Kidney (tissue), 14 donors: ENCODE results near the gene DNAH17. TPM values are rescaled to one million over a fixed set of nuclear protein-coding genes. Genes with fewer than 3 reads are reported as not detected.

Experiments used
- DNase-seq, 5 donors: peaks; one replicate each; pipeline ENCODE4 v3.0.0-alpha.2; 2013 to 2020
- FAIRE-seq: peaks from 2 replicates; lab custom pipeline; 2012; peaks lifted over from hg19 to GRCh38; lab: Jason Lieb, UNC
- H3K27ac ChIP-seq, 2 donors: one replicate each; pipeline ENCODE4 v1.7.0; 2013; ENCODE audit warnings: low read depth in 2 of 2, low read length in 2 of 2, inconsistent platforms in 1 of 2
- H3K27me3 ChIP-seq: one replicate; pipeline ENCODE4 v1.7.1; 2013; ENCODE audit warnings: low read length, inconsistent platforms; ENCODE audit not compliant: control insufficient read depth, insufficient read depth
- H3K36me3 ChIP-seq, 3 donors: one replicate each; pipeline versions ENCODE4 v1.7.0 to v1.7.1; 2013; ENCODE audit warnings: low read length in 3 of 3, control low read depth in 1 of 3, inconsistent platforms in 1 of 3; ENCODE audit not compliant: insufficient read depth in 3 of 3, control insufficient read depth in 2 of 3
- H3K4me1 ChIP-seq, 3 donors: one replicate each; pipeline versions ENCODE4 v1.7.0 to v1.7.1; 2013; ENCODE audit warnings: low read length in 3 of 3, inconsistent platforms in 1 of 3, low read depth in 1 of 3; ENCODE audit not compliant: control insufficient read depth in 2 of 3, insufficient read depth in 2 of 3
- H3K4me3 ChIP-seq, 3 donors: one replicate each; pipeline versions ENCODE4 v1.7.0 to v1.8.1; 2013; ENCODE audit warnings: low read length in 3 of 3, control low read depth in 1 of 3, inconsistent platforms in 1 of 3
- H3K9ac ChIP-seq, 3 donors: one replicate each; pipeline versions ENCODE4 v1.7.0 to v1.7.1; 2013; ENCODE audit warnings: low read length in 3 of 3, control low read depth in 1 of 3, inconsistent platforms in 1 of 3
- H3K9me3 ChIP-seq, 3 donors: one replicate each; pipeline versions ENCODE4 v1.7.0 to v1.7.1; 2013; ENCODE audit warnings: low read length in 3 of 3, control low read depth in 1 of 3, inconsistent platforms in 1 of 3; ENCODE audit not compliant: control insufficient read depth in 2 of 3, insufficient read depth in 1 of 3
- CTCF ChIP-seq: IDR thresholded peaks from 3 replicates; pipeline ENCODE4 v1.5.1; 2012; ENCODE audit warnings: mild to moderate bottlenecking, moderate library complexity, borderline replicate concordance; ENCODE audit not compliant: insufficient read depth; ENCODE audit errors: extremely low read depth
- intact Hi-C: fragments of 100-400 bp; cut with DNase I; formaldehyde crosslinking; loops from one replicate; pipeline ENCODE4 v1.11.1; 2022
- polyA plus RNA-seq: library from polyadenylated mRNA; stranded (reverse); fragments of 350-450 nt; fragmentation: Illumina TruSeq; extraction: RNeasy Lipid Tissue Mini Kit (QIAGEN cat#74804); gene quantifications from one replicate; pipeline ENCODE4 v1.2.3, GENCODE V29; 2014; ENCODE audit warnings: low read depth, low replicate concordance; ENCODE audit not compliant: insufficient read depth
- total RNA-seq: library from RNA; stranded (reverse); fragmentation: NEBNext Ultra II Directional; extraction: Animal tissue kit (Norgen Biotek cat#: 25700); gene quantifications from one replicate; pipeline ENCODE4 v1.2.1, GENCODE V29; 2021
- donor health status: control.
- donor health status: control.
- donor health status: control.
- donor health status: control.
- donor health status: control.
- donor health status: DM: yes; HTN: yes; CAD: no.
- donor health status: Normal renal cell carcinoma (clear cell type).

DNAH17 gene
- total and polyA plus RNA-seq, 2 donors from 2014 or later, result 0.09 to 0.17 TPM

GRCh38 chr17:78602246-78602645 lies 25.1 kb upstream of the DNAH17 start:
- H3K27ac ChIP-seq, result no peak overlapping the region
- intact Hi-C loops, result no loop called here
- peak in 1 of 5 donors; percentile 22 for DNase-seq
- no peaks in the 10 kb centered on the region for H3K4me1 ChIP-seq
- H3K36me3 ChIP-seq, result no peaks in the 10 kb centered on the region
- H3K9ac ChIP-seq, result no peak overlapping the region
- H3K9me3 ChIP-seq, result no peaks in the 10 kb centered on the region
- no peaks in the 10 kb centered on the region for H3K27me3 ChIP-seq
- no peak overlapping the region for H3K4me3 ChIP-seq
- no peak for FAIRE-seq
- no peak for TF ChIP-seq CTCF

- no peaks in the 10 kb centered on the region for H3K36me3 ChIP-seq
- FAIRE-seq (no peak), DNase-seq (peak in 1 of 5 donors; percentile 22)
- H3K27ac ChIP-seq, result no peak overlapping the region
- H3K4me3 ChIP-seq, result no peak overlapping the region
- H3K9me3 ChIP-seq, result no peaks in the 10 kb centered on the region
- no peak overlapping the region for H3K9ac ChIP-seq
- no peaks in the 10 kb centered on the region for H3K4me1 ChIP-seq
- H3K27me3 ChIP-seq, result no peaks in the 10 kb centered on the region
- intact Hi-C loops, result no loop called here
- TF ChIP-seq CTCF, result no peak
Observed at GRCh38 chr17:78601577-78602190, 24.5 kb upstream of the DNAH17 start.

DNA sequence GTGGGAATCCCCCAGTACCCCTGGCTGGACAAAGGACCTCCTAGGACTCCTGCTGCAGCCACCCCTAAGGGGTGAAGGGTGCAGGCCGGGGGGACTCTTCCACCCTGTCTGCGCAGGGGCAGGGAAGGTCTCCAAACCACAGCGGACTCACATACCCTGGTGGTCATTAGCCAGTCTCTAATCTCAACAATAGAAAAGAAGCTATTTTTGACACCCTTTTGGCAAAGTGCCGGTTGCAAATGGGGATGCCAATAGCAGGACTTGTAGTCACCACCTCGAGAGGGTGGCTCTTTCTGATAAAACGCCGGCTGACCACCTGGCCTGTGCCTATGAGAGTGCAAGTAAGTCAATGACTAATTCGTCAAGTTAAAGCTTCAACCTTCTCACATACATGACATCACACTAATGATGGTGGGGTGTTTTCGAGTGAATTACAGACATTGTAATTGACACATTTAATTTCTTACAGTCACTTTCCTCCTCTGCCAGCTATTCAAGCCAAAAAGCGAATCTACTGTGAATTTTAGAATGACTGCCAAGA lies 23.1 kb upstream of the DNAH17 start:
- DNase-seq, result peak in 1 of 5 donors; percentile 29
- no peak for FAIRE-seq
- no peak for TF ChIP-seq CTCF
- no peak overlapping the region for H3K27ac ChIP-seq
- no peaks in the 10 kb centered on the region for H3K27me3 ChIP-seq
- no peak overlapping the region for H3K4me3 ChIP-seq
- H3K4me1 ChIP-seq, result no peaks in the 10 kb centered on the region
- no peak overlapping the region for H3K9ac ChIP-seq
- H3K36me3 ChIP-seq, result no peaks in the 10 kb centered on the region
- H3K9me3 ChIP-seq, result no peaks in the 10 kb centered on the region
- intact Hi-C loops, result no loop called here
